Fibroblast of lung (primary cell): ENCODE results near the gene KLF3.

Source experiments
- CTCF ChIP-seq, 2 donors: IDR thresholded peaks in 1 of 2; conservative IDR thresholded peaks in 1 of 2; 1 replicate in 1 of 2; 2 replicates in 1 of 2; pipeline ENCODE4 v1.5.1; 2011 to 2012; ENCODE audit warnings: low read length in 2 of 2, control low read depth in 1 of 2, inconsistent platforms in 1 of 2, low read depth in 1 of 2, mild to moderate bottlenecking in 1 of 2
- EZH2 ChIP-seq: IDR thresholded peaks from 2 replicates; pipeline ENCODE4 v1.5.1; 2012; ENCODE audit warnings: low read length, control low read depth, mild to moderate bottlenecking; ENCODE audit errors: missing control alignments

DNA sequence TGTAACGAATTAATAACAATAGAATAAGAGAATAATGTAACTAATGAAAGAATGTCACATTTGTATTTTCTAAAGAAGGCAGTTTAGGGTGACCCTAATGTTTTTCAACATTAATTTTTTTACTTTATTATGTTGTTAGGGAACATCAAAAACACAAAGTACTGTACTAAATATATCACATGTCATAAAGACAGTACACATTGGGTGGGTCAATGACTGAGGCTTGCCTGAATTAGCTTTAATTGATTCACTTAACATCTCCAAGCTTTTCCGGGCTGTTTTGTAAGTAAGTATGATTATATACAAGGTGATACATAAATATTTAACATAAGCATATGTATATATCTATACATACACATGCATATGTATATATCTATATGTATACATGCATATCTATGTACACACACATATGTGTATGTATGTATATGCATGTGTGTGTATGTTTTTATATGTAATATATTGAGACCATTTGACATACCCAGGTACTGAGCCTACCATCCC, 43.4 kb upstream of the KLF3 start:
- TF ChIP-seq CTCF (conservative IDR thresholded peaks at IDR 0.05 in 1 of 2, IDR thresholded peaks at IDR 0.05 in 1 of 2; ENCODE audit: low read depth in 1 of 2, low read length in 2 of 2) (no peak), EZH2 (no peak)
